GM18907 (cell line): ENCODE results near the gene METTL9.
"Not testable (repeated sequence)": the region's sequence is repeated elsewhere in the genome, so short reads cannot be mapped to it uniquely, and the experiment has no call there.

Source experiments
- ATAC-seq: cut with Tn5 transposase; IDR thresholded peaks from one replicate; pipeline ENCODE4 v1.9.1; 2021; ENCODE audit warnings: mild to moderate bottlenecking, moderate library complexity; ENCODE audit not compliant: unreplicated experiment

Gene METTL9

DNA sequence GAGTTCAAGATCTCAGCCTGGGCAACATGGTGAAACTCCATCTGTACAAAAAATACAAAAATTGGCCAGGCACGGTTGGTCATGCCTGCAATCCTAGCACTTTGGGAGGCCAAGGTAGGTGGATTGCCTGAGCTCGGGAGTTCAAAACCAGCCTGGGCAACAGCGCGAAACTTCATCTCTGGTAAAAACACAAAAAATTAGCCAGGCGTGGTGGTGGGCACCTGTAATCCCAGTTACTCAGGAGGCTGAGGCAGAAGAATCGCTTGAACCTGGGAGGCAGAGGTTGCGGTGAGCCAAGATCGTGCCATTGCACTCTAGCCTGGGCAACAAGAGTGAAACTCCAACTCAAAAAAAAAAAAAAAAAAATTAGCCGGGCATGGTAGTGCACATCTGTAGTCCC, 25.9 kb upstream of the METTL9 start:
- ATAC-seq: not testable (repeated sequence)

DNA sequence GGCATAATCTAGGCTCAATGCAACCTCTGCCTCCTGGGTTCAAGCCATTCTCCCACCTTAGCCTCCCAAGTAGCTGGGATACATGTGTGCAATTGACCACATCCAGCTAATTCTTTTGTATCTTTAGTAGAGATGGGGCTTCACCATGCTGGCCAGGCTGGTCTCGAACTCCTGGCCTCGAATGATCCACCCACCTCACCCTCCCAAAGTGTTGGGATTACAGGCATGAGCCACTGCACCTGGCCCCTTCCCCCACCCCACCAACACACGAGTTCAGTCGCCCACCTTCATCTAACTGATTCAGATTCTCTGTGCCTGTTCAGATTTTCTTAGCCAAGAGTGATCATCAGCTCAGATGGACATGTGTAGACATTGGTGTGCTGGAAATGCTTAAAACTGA, 25.0 kb upstream of the METTL9 start:
- ATAC-seq: no peak

DNA sequence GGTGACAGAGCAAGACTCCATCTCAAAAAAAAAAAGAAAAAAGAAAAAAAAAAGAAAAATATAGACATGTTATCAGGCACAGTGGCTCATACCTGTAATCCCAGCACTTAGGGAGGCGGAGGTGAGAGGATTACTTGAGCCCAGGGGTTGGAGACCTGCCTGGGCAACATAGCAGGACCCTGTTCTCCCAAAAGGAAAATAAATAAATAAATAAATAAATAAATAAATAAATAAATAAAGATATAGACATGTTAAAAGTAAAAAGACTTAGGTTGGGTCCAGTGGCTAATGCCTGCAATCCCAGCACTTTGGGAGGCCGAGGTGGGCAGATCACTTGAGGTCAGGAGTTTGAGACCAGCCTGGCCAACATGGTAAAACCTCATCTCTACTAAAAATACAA, 23.1 kb upstream of the METTL9 start:
- ATAC-seq: not testable (repeated sequence)

DNA sequence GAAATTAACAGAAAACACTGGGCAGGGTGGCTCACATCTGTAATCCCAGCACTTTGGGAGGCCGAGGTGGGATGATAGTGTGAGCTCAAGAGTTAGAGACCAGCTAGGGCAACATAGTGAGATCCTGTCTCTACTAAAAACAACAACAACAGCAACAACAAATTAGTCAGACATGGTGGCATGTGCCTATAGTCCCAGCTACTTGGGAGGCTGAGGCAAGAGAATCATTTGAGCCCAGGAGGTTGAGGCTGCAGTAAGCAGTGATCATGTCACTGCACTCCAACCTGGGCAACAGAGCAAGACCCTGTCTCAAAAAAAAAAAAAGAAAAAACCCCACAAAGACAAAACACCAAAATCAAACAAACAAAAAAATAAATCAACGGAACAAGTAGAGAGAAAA, 21.9 kb upstream of the METTL9 start:
- ATAC-seq: not testable (repeated sequence)

DNA sequence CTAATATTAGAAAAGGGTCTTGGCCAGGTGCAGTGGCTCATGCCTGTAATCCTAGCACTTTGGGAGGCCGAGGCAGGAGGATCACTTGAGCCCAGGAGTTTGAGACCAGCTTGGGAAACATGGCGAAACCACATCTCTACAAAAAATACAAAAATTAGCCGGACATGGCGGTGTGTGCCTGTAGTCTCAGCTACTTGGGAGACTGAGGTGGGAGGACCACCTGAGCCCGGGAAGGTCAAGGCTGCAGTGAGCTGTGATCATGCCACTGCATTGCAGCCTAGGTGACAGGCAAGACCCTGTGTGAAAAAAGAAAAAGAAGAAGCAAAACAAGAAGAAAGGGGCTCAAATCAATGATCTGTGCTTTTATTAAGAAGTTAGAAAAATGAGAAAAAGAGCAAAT, 21.1 kb upstream of the METTL9 start:
- not testable (repeated sequence) for ATAC-seq

DNA sequence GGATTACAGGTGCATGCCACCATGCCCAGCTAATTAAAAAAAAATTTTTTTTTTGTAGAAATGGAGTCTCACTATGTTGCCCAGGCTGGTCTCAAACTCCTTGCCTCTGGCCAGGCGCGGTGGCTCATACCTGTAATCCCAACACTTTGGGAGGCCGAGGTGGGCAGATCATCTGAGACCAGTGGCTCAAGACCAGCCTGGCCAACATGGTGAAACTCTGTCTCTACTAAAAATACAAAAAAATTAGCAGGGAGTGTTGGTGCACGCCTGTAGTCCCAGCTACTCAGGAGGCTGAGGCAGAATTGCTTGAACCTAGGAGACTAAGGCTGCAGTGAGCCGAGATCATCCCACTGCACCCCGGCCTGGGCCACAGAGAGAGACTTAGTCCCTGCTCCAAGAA, 19.2 kb upstream of the METTL9 start:
- ATAC-seq: not testable (repeated sequence)

DNA sequence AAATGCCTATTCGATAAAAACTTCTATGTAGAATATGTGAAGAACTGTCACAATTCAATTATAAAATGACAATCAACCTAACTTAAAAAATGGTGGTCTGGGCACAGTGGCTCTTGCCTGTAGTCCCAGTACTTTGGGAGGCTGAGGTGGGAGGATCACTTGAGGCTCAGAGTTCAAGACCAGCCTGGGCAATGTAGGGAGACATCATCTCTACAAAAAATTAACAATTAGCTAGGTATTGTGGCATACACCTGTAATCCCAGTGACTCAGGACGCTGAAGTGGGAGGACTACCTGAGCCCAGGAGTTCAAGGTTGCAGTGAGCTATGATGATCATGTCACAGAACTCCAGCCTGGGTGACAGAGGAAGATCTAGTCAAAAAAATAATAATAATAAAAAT, 18.6 kb upstream of the METTL9 start:
- no peak for ATAC-seq

DNA sequence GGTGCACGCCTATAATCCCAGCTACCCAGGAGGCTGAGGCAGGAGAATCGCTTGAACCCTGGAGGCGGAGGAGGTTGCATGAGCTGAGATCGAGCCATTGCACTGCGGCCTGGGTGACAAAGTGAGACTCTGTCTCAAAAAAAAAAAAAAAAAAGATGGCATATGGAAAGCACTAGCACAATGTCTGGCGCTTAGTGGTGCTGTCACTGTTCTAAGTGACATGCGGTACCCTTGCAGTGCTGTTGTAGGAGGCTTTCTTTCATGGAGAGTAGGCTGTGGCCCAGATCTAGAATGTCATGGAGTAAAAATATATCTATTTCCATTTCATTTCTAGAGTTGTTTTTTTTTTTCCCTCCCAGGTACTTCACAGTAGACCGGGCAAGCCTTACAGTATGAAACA, 14.6 kb upstream of the METTL9 start:
- no peak for ATAC-seq

DNA sequence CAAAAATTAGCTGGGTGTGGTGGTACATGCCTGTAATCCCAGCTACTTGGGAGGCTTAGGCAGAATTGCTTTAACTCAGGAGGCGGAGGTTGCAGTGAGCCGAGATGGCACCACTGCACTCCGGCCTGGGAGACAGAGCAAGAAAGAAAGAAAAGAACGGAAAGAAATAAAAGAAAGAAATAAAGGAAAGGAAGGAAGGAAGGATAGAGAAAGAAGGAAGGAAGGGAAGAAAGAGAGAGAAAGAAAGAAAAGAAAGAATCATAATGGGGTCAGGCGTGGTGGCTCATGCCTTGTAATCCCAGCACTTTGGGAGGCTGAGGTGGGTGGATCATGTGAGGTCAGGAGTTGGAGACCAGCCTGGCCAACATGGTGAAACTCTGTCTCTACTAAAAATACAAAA, 10.8 kb upstream of the METTL9 start:
- not testable (repeated sequence) for ATAC-seq

DNA sequence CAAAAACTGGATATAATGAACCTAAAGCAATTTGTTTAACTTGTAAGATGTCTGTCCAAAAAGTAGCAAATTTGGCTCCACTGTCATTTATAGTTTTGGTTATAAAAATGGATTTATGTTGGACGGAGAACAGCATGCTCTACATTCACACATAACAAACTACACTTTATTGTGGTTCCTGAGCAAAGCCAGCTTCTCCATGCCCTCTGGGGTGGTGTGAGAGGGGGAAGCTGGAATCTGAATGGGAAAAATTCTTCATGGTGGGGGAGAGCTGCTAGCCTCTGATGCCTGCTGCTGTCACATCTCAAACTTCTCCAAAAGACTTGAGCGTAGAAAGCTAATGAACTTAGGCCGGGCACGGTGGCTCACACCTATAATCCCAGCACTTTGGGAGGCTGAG, 9.8 kb upstream of the METTL9 start:
- ATAC-seq: no peak

DNA sequence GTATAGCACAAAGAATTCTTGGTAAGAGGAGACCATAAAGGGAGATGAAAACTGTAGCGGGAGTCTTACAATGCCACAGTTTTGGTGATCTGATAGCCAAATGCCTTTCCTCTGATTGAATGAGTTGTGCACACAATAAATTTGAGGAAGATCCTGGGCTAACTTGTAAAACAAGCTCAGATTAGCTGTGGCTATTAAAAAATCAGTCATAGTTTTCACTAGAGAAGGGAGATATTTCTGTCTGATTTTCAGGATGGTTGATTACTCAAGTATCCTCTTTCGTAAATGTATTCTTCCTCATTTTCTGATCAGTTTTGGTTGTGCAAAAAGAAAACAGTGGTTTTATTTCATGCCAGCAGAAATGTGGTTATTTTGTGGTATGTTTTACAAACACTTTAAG, 9.1 kb upstream of the METTL9 start:
- no peak for ATAC-seq

DNA sequence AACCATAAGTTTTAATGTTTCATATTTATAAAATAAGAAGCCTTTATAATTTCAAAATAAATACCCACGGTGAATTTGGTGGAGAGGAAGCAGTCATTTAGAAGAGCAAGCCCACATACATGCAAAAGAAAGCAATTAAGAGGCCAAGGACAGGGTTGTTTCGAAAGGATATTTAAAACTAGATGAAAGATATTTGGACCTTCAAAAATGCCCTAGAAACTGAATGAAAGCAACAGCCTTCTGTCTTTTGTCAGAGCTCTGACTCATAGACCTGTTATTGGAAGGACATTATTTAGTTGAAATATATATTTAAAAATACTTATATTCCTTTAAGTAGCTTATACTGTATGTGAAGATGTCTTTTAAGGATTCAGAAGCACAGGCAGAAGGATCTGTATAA, 8.6 kb upstream of the METTL9 start:
- ATAC-seq: no peak

DNA sequence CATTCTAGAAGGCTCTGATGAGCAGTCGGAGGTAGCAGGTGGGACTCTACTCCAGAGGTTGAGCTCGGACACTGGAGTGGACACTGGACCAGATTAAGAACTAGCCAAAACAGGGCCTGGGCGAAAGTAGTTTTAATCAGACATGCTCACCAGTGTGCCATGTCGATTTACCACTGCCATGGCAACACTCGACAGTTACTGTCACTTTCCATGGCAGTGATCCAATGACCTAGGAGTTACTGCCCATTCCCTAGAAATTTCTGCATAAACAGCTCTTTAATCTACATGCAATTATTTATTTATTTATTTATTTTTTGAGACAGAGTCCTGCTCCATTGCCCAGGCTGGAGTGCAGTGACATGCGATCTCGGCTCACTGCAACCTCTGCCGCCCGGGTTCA, 7.2 kb upstream of the METTL9 start:
- no peak for ATAC-seq

DNA sequence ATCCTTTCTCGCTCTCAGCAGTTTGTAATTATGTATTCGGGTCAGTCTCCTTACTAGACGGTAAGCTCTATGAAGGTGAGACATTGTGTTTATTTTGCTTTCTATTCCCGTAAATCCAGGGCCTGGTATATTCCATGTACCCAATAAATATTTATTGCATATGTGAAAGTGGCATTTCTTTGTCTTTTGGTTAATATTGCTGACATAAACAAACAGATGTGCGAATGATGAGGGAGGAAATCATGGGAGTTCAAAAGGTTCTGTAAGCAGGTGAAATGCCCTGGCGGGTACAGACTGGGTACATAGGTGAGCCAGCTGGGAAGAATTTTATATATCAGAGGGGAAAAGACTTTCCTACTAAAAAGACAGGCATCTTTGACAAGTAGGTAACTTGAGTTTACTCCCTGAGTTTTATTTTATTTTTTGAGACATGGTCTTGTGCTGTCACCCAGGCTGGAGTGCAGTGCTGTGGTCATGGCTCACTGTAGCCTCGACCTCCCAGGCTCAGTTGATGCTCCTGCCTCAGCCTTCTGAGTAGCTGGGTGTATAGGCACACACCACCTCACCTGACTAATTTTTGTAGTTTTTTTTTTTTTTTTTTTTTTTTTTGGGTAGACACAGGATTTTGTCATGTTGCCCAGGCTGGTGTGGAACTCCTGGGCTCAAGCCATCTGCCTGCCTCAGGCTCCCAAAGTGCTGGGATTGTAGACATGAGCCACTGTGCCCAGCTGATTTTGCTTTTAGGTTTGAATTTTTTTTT, 5.7 kb upstream of the METTL9 start:
- no peak for ATAC-seq

DNA sequence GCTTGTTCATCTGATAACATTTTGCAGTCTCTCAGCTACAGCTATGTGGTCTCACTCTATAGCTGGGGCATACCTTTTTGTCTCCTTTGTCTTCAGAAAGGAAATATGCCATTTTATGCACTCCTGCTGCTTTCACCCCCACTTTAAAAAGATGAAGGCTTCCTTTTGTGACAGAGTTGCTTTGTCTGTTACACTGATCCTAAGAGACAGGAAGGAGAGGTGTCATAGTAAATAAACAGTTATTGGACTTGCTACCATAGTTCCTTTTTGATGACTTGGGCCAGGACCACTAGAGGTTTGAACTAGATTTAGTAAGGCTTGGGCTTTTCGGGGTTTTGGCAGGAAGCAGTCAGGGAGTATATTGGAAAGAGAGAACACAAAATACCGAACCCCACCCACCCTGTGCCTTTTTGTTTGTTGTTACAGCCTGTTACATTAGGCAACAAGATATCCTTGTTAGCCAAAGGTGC, 1.8 kb upstream of the METTL9 start:
- ATAC-seq: no peak

DNA sequence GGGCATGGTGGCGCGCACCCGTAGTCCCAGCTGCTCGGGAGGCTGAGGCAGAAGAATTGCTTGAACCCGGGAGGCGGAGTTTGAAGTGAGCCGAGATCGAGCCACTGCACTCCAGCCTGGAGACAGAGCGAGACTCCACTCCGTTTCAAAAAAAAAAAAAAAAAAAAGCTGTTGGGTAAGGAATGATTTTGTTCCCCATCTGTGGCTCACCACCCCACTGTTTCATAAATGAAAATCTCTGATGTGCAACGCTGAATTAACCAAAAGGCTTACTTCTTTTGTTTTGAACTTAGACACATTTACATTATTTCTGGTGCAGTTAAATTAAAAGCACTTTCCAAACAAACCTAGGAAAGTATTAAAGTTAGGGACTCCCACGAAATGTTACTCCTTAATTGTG, 1.2 kb upstream of the METTL9 start:
- no peak for ATAC-seq

DNA sequence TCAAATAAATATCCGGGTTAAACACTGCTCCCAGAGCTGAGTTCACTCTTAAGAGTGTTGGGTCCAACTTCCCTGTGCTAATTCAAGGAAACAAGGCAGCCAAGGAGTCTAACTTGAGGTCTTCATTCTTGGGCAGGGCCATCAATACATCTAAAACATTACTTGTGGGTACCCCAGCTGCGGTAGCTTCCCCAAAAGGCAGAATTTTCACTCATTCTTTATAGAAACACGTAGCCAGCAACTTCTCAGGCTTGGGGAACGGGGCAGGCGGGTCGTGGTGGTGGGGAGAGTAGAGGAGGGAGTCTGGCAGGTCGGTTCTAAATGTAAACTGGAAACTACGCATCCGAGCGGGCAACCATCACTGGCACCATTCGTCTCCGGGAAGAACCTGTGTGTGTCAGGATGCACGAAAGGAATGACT, 666 bp upstream of the METTL9 start:
- no peak for ATAC-seq

DNA sequence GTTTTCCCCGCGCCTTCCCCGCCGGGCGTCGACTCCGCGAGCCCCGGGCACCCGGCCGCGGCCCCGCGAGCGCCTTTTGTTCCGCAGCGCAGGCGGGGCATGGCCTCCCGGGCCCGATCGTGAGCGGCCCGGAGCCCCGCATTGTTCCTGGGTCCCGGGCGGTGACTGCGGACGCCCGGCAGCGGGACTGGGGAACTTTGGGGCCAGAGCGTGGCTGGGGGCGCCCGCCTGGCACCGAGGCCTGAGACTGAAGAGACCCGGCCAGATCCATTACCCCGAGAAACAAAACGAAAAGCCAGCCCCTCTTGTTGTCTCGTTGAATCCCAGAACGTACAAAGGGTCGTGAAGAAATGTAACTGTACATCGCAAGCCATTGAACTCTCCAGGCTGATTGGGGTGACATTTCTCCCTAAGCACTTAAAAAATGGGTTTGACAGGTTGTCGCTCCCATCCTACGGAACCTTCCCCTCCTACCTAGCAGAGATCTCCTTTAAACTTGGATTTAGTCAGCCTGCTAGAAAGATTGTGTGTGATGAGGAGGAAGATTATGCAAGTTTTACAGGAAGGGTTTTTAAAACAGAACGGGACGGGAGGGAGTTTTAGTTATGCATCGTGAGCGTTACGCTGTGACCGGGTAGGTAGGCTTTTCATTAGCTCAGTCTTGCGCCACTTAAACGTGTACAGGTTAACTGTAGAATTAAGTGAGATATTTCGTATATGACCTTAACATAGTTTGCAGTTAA, 825 bp downstream of the METTL9 start:
- peak; percentile 23 for ATAC-seq

DNA sequence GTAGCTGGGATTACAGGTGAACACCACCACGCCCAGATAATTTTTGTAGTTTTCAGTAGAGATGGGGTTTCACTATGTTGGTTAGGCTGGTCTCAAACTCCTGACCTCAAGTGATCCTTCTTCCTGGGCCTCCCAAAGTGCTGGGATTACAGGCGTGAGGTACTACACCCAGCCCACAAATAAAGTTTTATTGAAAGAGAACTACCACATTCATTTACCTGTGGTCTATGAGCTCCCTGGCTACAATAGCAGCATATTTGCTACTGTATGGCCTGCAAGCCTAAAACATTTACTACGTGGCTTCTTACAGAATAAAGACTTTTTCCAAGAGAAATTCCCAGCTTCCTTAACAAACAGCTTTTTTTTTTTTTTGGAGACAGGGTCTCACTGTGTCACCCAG, 3.4 kb downstream of the METTL9 start:
- no peak for ATAC-seq

DNA sequence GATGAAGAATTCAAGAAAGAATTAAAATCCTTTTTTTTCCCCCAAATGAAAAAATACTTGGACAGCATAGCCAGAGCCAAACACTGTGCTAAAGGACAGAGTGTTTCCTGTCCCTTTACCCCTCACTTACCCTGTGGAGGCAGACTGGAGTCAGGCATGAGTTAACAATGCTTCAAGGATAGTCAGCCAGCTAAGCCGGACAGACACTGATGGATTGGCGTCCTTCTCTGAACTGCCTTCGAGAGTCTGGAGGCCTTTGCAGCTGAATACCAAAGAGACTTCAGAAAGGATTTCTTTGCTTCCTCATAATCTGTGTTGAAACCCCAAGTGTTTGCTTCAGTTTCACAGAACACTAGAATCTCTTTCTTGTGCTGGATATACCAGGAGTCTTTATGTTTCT, 4.6 kb downstream of the METTL9 start:
- ATAC-seq: no peak

DNA sequence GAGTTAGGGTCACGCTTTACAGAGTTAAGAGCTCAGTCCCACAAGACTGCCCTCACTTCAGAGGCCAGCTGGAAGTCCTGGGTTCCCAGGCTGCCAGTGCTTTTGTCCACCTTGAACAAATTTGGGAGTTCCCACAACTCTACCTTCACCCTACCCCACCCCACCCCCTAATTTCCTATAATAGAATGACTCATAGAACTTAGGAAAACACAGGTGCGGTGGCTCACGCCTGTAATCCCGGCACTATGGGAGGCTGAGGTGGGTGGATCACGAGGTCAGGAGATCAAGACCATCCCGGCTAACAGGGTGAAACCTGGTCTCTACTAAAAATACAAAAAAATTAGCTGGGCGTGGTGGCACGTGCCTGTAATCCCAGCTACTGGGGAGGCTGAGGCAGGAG, 6.5 kb downstream of the METTL9 start:
- not testable (repeated sequence) for ATAC-seq

DNA sequence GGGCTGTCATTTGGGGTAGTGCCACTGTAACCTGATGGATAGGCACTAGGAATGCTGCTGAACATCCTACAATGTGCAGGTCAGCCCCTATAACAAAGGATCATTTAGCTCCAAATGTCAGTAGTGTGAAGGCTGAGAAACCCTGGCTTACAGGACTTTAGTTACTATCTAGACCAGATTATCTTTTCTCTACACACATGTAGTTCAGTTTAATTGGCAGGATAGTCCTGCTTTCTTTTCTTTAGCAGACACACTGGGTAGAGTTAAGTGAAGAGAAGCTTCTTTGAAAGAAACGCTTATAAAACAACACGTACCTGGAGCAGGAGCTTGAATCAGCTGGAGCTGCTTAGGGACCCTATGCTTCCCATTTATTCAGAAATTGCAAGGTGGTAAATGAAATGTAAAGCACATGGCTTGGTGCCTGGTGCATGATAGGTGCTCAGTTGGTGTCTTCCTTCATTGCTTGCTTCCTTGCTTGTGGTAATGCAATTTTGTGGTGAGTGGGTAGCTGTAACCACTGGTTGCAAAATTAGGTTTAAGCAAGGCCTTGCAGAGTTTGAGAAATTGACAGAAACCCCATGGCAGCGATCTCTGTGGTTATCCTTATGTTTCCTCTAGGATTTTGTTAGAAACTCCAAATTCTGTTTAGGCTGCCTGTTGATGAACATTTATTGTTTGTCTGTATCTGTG, 9.4 kb downstream of the METTL9 start:
- ATAC-seq: no peak
